CD14-positive monocyte (primary cell): ENCODE results near the gene NECTIN1. TPM values are rescaled to one million over a fixed set of nuclear protein-coding genes. Genes with fewer than 3 reads are reported as not detected.

Source experiments
- DNase-seq, 3 donors: peaks; one replicate each; pipeline ENCODE4 v3.0.0-alpha.2; 2011 to 2022
- H2AFZ ChIP-seq: 2 replicates; pipeline ENCODE4 v1.6.0; 2012; ENCODE audit warnings: mild to moderate bottlenecking, low read depth, low read length, inconsistent platforms; ENCODE audit not compliant: insufficient read depth, poor library complexity, severe bottlenecking
- H3K27ac ChIP-seq, 2 donors: 1 replicate in 1 of 2; 2 replicates in 1 of 2; pipeline ENCODE4 v1.5.1; 2012 to 2013; ENCODE audit warnings: low read length in 2 of 2, control low read depth in 1 of 2, inconsistent platforms in 1 of 2, low read depth in 1 of 2, mild to moderate bottlenecking in 1 of 2
- H3K27me3 ChIP-seq, 2 donors: one replicate each; pipeline versions ENCODE4 v1.6.0 to v1.6.1; 2011 to 2013; ENCODE audit warnings: low read length in 2 of 2; ENCODE audit not compliant: control insufficient read depth in 2 of 2, insufficient read depth in 2 of 2
- H3K36me3 ChIP-seq, 2 donors: replicated peaks in 1 of 2; 1 replicate in 1 of 2; 2 replicates in 1 of 2; pipeline versions ENCODE4 v1.5.1 to v1.6.1; 2012 to 2013; ENCODE audit warnings: low read length in 2 of 2, control low read depth in 1 of 2, inconsistent platforms in 1 of 2, mild to moderate bottlenecking in 1 of 2; ENCODE audit not compliant: insufficient read depth in 2 of 2, control insufficient read depth in 1 of 2
- H3K4me1 ChIP-seq, 2 donors: 1 replicate in 1 of 2; 2 replicates in 1 of 2; pipeline versions ENCODE4 v1.5.1 to v1.6.1; 2012 to 2013; ENCODE audit warnings: low read length in 2 of 2, control low read depth in 1 of 2, inconsistent platforms in 1 of 2, mild to moderate bottlenecking in 1 of 2, moderate library complexity in 1 of 2; ENCODE audit not compliant: insufficient read depth in 2 of 2, control insufficient read depth in 1 of 2
- H3K4me2 ChIP-seq: replicated peaks from 2 replicates; pipeline ENCODE3; 2012; ENCODE audit warnings: low read length, moderate library complexity, mild to moderate bottlenecking; ENCODE audit not compliant: poor library complexity, severe bottlenecking; ENCODE audit errors: extremely low read depth
- H3K4me3 ChIP-seq, 3 experiments: fragments of 200-600 bp in 1 of 3; sonication (generic) in 1 of 3; replicated peaks in 1 of 3; 1 replicate in 2 of 3; 2 replicates in 1 of 3; pipeline ENCODE4 v1.5.1; 2011 to 2013; ENCODE audit warnings: low read length in 3 of 3, mild to moderate bottlenecking in 3 of 3, control low read depth in 2 of 3, low read depth in 2 of 3, inconsistent platforms in 1 of 3, moderate library complexity in 1 of 3
- H3K79me2 ChIP-seq: 2 replicates; pipeline ENCODE4 v1.6.0; 2012; ENCODE audit warnings: mild to moderate bottlenecking, control low read depth, inconsistent platforms, low read length, moderate library complexity; ENCODE audit not compliant: insufficient read depth
- H3K9ac ChIP-seq: 2 replicates; pipeline ENCODE4 v1.6.0; 2017; ENCODE audit warnings: low read length, mild to moderate bottlenecking; ENCODE audit not compliant: insufficient read depth, poor library complexity, severe bottlenecking
- H3K9me3 ChIP-seq, 2 donors: replicated peaks in 1 of 2; 1 replicate in 1 of 2; 2 replicates in 1 of 2; pipeline versions ENCODE4 v1.5.1 to v1.6.1; 2012 to 2013; ENCODE audit warnings: low read length in 2 of 2, control low read depth in 1 of 2; ENCODE audit not compliant: control insufficient read depth in 1 of 2, insufficient read depth in 1 of 2
- H4K20me1 ChIP-seq: 2 replicates; pipeline ENCODE4 v1.6.0; 2012; ENCODE audit warnings: mild to moderate bottlenecking, low read length, control low read depth, moderate library complexity; ENCODE audit not compliant: insufficient read depth
- H3K27ac Mint-ChIP-seq, 7 donors: one replicate each; pipeline ENCODE4 v1.8.0; 2020; ENCODE audit warnings: mild to moderate bottlenecking in 7 of 7, mixed read lengths in 7 of 7, moderate library complexity in 6 of 7, inconsistent platforms in 2 of 7
- H3K27me3 Mint-ChIP-seq, 3 donors: one replicate each; pipeline ENCODE4 v1.8.0; 2021 to 2022; ENCODE audit warnings: low read depth in 3 of 3, mild to moderate bottlenecking in 3 of 3, mixed read lengths in 3 of 3, moderate library complexity in 3 of 3, inconsistent platforms in 1 of 3
- H3K36me3 Mint-ChIP-seq, 2 donors: one replicate each; pipeline ENCODE4 v1.8.0; 2020; ENCODE audit warnings: mixed read lengths in 2 of 2, inconsistent platforms in 1 of 2, mild to moderate bottlenecking in 1 of 2
- H3K4me1 Mint-ChIP-seq: one replicate; pipeline ENCODE4 v1.8.0; 2020; ENCODE audit warnings: mild to moderate bottlenecking, mixed read lengths
- H3K4me3 Mint-ChIP-seq, 2 donors: one replicate each; pipeline ENCODE4 v1.8.0; 2020; ENCODE audit warnings: mild to moderate bottlenecking in 2 of 2, mixed read lengths in 2 of 2, moderate library complexity in 1 of 2
- H3K9me3 Mint-ChIP-seq, 7 donors: one replicate each; pipeline ENCODE4 v1.8.0; 2020 to 2022; ENCODE audit warnings: mixed read lengths in 7 of 7, mild to moderate bottlenecking in 6 of 7, moderate library complexity in 6 of 7, inconsistent platforms in 2 of 7
- WGBS: methylation state at CpG from one replicate; pipeline ENCODE4 v1.1.5; 2013; ENCODE audit warnings: missing lambda C conversion rate; ENCODE audit not compliant: insufficient coverage; 5-methylcytosine and 5-hydroxymethylcytosine counted together
- intact Hi-C, 2 donors: fragments of 100-400 bp; cut with micrococcal nuclease; formaldehyde crosslinking; loops; one replicate each; pipeline versions ENCODE4 v1.15.0 to v1.15.1; 2023
- polyA plus RNA-seq, 3 donors: library from polyadenylated mRNA; depleted of rRNA in 1 of 3; unstranded in 2 of 3; stranded (reverse) in 1 of 3; fragments of 300-500 nt in 2 of 3; fragments of >200 nt in 1 of 3; fragmentation: Illumina TruSeq in 2 of 3; gene quantifications; 1 replicate in 2 of 3; 2 replicates in 1 of 3; pipeline ENCODE4 v1.2.3, GENCODE V29; 2012 to 2021
- TF ChIP-seq, protein P1 (sequence below): fragments of 200-600 bp; IDR thresholded peaks from one replicate; pipeline ENCODE4 v1.8.0; 2022; ENCODE audit warnings: antibody characterized with exemption, mild to moderate bottlenecking

Gene NECTIN1
- polyA plus RNA-seq, 3 donors, result 0.53 to 8.3 (median 0.85) TPM

DNA sequence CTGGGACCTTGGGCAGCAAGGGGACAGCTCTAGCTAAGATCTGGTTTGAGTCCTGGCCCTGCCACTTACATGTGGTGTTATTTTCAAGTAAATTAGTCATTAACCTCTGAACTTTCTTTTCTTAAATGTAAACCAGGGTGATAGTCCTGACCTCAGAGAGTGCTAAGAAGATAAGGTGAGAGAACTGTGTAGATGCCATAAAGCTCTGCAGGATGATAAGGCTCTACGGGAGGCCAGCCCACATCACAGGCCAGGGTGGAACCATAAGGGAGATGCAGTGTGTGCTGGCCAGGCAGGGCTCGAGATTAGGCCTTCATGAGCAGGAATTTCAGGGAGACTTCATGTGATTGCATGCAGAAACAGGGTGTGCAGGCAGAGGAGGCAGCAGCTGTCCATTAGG, 24.2 kb downstream of the NECTIN1 start:
- Mint-ChIP-seq H3K4me1 (peaks cover 37% of the 10 kb centered on the region), H3K4me3 (no peak overlapping the region), H3K36me3 (peaks cover 4 to 10% of the 10 kb centered on the region in 2 donors), H3K27ac (no peak overlapping the region), H3K9me3 (peaks cover 0 to 3% (median 0%) of the 10 kb centered on the region in 7 donors), H3K27me3 (peaks cover 0 to 6% (median 0%) of the 10 kb centered on the region in 3 donors)
- intact Hi-C loops, result no loop called here
- Histone ChIP-seq H2AFZ (no peak overlapping the region), H3K4me3 (no peak overlapping the region), H3K27ac (no peak overlapping the region), H3K27me3 (no peaks in the 10 kb centered on the region), H3K36me3 (no peaks in the 10 kb centered on the region), H3K9me3 (no peaks in the 10 kb centered on the region), H4K20me1 (peaks cover 4% of the 10 kb centered on the region), H3K4me2 (no peak overlapping the region), H3K79me2 (peaks cover 6% of the 10 kb centered on the region), H3K9ac (no peak overlapping the region), H3K4me1 (peaks cover 19 to 30% of the 10 kb centered on the region in 2 donors)
- no peak for DNase-seq
- TF ChIP-seq, protein P1, sequence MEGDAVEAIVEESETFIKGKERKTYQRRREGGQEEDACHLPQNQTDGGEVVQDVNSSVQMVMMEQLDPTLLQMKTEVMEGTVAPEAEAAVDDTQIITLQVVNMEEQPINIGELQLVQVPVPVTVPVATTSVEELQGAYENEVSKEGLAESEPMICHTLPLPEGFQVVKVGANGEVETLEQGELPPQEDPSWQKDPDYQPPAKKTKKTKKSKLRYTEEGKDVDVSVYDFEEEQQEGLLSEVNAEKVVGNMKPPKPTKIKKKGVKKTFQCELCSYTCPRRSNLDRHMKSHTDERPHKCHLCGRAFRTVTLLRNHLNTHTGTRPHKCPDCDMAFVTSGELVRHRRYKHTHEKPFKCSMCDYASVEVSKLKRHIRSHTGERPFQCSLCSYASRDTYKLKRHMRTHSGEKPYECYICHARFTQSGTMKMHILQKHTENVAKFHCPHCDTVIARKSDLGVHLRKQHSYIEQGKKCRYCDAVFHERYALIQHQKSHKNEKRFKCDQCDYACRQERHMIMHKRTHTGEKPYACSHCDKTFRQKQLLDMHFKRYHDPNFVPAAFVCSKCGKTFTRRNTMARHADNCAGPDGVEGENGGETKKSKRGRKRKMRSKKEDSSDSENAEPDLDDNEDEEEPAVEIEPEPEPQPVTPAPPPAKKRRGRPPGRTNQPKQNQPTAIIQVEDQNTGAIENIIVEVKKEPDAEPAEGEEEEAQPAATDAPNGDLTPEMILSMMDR, result no peak
- whole genome bisulfite sequencing, result no CpG with 5 or more reads among the region's 2 CpGs

DNA sequence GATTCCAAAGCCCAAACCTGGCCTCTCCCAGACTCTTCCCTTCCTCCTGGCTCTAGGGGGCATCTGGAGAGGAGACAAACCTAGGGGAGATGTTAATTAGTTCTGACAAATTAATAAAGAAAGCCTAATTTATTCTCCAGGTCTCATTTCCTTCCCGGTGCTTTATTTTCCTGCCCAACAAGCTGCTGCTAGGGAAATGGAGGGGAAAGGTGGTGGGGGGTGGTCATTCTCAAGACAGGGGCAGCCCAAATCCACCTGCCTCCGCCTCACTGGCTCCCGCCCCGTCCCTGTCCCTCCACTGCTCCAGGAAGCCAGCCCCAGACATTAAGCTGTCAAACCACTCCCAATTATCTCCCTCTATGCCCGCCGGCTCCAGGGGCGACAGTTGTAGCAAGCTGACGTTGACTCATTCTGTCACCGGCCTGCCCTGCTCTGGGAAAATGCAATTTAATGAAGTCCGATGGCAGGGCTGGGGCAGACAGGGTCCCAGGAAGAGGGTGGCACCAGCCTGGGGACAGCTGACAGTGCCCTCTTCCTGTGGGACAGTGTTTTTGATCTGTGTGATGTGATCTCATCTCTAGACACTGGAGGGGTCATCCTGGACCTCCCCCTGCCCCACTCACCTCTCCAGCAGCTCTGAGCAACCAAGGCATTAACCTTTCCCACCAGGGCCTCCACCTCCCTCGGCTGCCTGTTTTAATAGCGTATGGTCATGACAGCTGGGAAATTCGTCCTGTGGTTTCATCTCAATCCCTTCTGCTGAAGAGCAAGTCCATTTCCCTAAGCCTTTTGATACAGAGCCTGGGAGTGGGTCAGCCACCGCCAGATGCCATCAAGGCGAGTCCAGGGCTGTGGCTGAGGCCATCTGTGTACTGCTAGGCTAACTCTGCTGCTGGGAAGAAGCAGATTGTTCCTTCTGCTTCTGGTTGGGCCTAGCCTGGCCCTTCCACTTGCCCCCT, 27.1 kb downstream of the NECTIN1 start:
- peaks cover 3 to 12% of the 10 kb centered on the region in 2 donors for H3K36me3 Mint-ChIP-seq
- H3K27ac Mint-ChIP-seq, result no peak overlapping the region
- TF ChIP-seq, protein P1, result no peak
- H3K27me3 ChIP-seq, result no peaks in the 10 kb centered on the region
- 87% methylated on average over 9 of the region's 15 CpGs for WGBS
- no peak overlapping the region for H3K9ac ChIP-seq
- no peaks in the 10 kb centered on the region for H3K27me3 Mint-ChIP-seq
- peaks cover 29% of the 10 kb centered on the region for H3K4me1 Mint-ChIP-seq
- DNase-seq, result no peak
- no peaks in the 10 kb centered on the region for H3K36me3 ChIP-seq
- peaks cover 6% of the 10 kb centered on the region for H4K20me1 ChIP-seq
- H3K4me1 ChIP-seq, result peaks cover 10 to 19% of the 10 kb centered on the region in 2 donors
- peaks cover 0 to 2% (median 0%) of the 10 kb centered on the region in 7 donors for H3K9me3 Mint-ChIP-seq
- H3K4me2 ChIP-seq, result no peak overlapping the region
- no peak overlapping the region for H3K27ac ChIP-seq
- H3K9me3 ChIP-seq, result no peaks in the 10 kb centered on the region
- no peak overlapping the region for H3K4me3 Mint-ChIP-seq
- H3K79me2 ChIP-seq, result peaks cover 3% of the 10 kb centered on the region
- intact Hi-C loops, result no loop called here
- no peak overlapping the region for H2AFZ ChIP-seq
- H3K4me3 ChIP-seq, result no peak overlapping the region
